WTC11 (cell line): ENCODE results near the gene PRRG2. TPM values are rescaled to one million over a fixed set of nuclear protein-coding genes. Genes with fewer than 3 reads are reported as not detected.

Experiments used
- ATAC-seq: fragments of 200-7000 bp; cut with Tn5 transposase; 2 replicates; pipeline ENCODE4 v1.10.0; 2021; ENCODE audit warnings: mild to moderate bottlenecking, moderate library complexity
- CTCF ChIA-PET: fragments of 300-600 bp; sonication (Branson Sonifier 250); formaldehyde crosslinking; loops from one replicate; lab custom pipeline; 2021; ENCODE audit warnings: antibody characterized with exemption; lab: Charles Lee
- POLR2A ChIA-PET: fragments of 350-600 bp; sonication (Branson Sonifier 250); formaldehyde crosslinking; loops from one replicate; lab custom pipeline; 2021; ENCODE audit warnings: antibody characterized with exemption; lab: Charles Lee
- DNase-seq: peaks from one replicate; pipeline ENCODE4 v3.0.0; 2021; ENCODE audit warnings: low spot score
- H3K27ac Mint-ChIP-seq: 2 replicates; pipeline ENCODE4 v1.8.0; 2021; ENCODE audit warnings: mixed read lengths
- H3K27me3 Mint-ChIP-seq: 2 replicates; pipeline ENCODE4 v1.8.0; 2021; ENCODE audit warnings: low read depth, mild to moderate bottlenecking, moderate library complexity, mixed read lengths
- H3K36me3 Mint-ChIP-seq: 2 replicates; pipeline ENCODE4 v1.8.0; 2021; ENCODE audit warnings: mixed read lengths
- H3K4me1 Mint-ChIP-seq: 2 replicates; pipeline ENCODE4 v1.8.0; 2022; ENCODE audit warnings: mixed read lengths
- H3K4me3 Mint-ChIP-seq: 2 replicates; pipeline ENCODE4 v1.8.0; 2021; ENCODE audit warnings: mild to moderate bottlenecking, moderate library complexity, mixed read lengths
- H3K9me3 Mint-ChIP-seq: 2 replicates; pipeline ENCODE4 v1.8.0; 2021; ENCODE audit warnings: mixed read lengths
- CBFB ChIP-seq: sonication (generic); formaldehyde crosslinking; IDR thresholded peaks from 2 replicates; pipeline ENCODE4 v1.8.1; 2022; ENCODE audit warnings: mild to moderate bottlenecking, low read depth, missing genetic modification reagents
- IRF2 ChIP-seq: sonication (generic); formaldehyde crosslinking; IDR thresholded peaks from 2 replicates; pipeline ENCODE4 v1.8.0; 2022; ENCODE audit warnings: low read depth, missing genetic modification reagents, borderline replicate concordance
- SMAD3 ChIP-seq: sonication (generic); formaldehyde crosslinking; IDR thresholded peaks from 2 replicates; pipeline ENCODE4 v1.8.0; 2022; ENCODE audit warnings: missing genetic modification reagents, mild to moderate bottlenecking, borderline replicate concordance
- TEAD1 ChIP-seq: sonication (generic); formaldehyde crosslinking; IDR thresholded peaks from 2 replicates; pipeline ENCODE4 v1.8.0; 2022; ENCODE audit warnings: mild to moderate bottlenecking, missing genetic modification reagents
- ZNF121 ChIP-seq: sonication (generic); formaldehyde crosslinking; IDR thresholded peaks from 2 replicates; pipeline ENCODE4 v1.8.0; 2023; ENCODE audit warnings: missing genetic modification reagents
- ZNF138 ChIP-seq: sonication (generic); formaldehyde crosslinking; conservative IDR thresholded peaks from 2 replicates; pipeline ENCODE4 v1.8.1; 2022; ENCODE audit warnings: mild to moderate bottlenecking, moderate library complexity, missing genetic modification reagents
- ZNF263 ChIP-seq: sonication (generic); formaldehyde crosslinking; IDR thresholded peaks from 2 replicates; pipeline ENCODE4 v1.8.1; 2022; ENCODE audit warnings: low read depth, mild to moderate bottlenecking, moderate library complexity, missing genetic modification reagents
- ZNF671 ChIP-seq: fragments of 250-450 bp; sonication (Bioruptor Pico); IDR thresholded peaks from 2 replicates; pipeline ENCODE4 v1.8.0; 2021; ENCODE audit warnings: mild to moderate bottlenecking
- total RNA-seq: library from RNA; stranded (reverse); gene quantifications from 3 replicates; pipeline ENCODE4 v1.2.3, GENCODE V29; 2021
- TF ChIP-seq, protein P1 (sequence below): sonication (generic); formaldehyde crosslinking; IDR thresholded peaks from 2 replicates; pipeline ENCODE4 v1.8.1; 2023; ENCODE audit warnings: mild to moderate bottlenecking, missing genetic modification reagents
- TF ChIP-seq, protein P2 (sequence below): sonication (generic); formaldehyde crosslinking; conservative IDR thresholded peaks from 2 replicates; pipeline ENCODE4 v1.8.1; 2023; ENCODE audit warnings: mild to moderate bottlenecking, low read depth, missing genetic modification reagents, moderate library complexity
- TF ChIP-seq, protein P3 (sequence below): sonication (generic); formaldehyde crosslinking; IDR thresholded peaks from 2 replicates; pipeline ENCODE4 v1.8.0; 2023; ENCODE audit warnings: mild to moderate bottlenecking, missing genetic modification reagents
- TF ChIP-seq, protein P4 (sequence below): sonication (generic); formaldehyde crosslinking; IDR thresholded peaks from 2 replicates; pipeline ENCODE4 v1.8.1; 2022; ENCODE audit warnings: mild to moderate bottlenecking, moderate library complexity, missing genetic modification reagents
- TF ChIP-seq, protein P5 (sequence below): sonication (generic); formaldehyde crosslinking; IDR thresholded peaks from 2 replicates; pipeline ENCODE4 v1.8.1; 2022; ENCODE audit warnings: low read depth, missing genetic modification reagents, borderline replicate concordance

Gene PRRG2
- total RNA-seq, 1 experiment from 2014 or later, result 5.9 TPM

DNA sequence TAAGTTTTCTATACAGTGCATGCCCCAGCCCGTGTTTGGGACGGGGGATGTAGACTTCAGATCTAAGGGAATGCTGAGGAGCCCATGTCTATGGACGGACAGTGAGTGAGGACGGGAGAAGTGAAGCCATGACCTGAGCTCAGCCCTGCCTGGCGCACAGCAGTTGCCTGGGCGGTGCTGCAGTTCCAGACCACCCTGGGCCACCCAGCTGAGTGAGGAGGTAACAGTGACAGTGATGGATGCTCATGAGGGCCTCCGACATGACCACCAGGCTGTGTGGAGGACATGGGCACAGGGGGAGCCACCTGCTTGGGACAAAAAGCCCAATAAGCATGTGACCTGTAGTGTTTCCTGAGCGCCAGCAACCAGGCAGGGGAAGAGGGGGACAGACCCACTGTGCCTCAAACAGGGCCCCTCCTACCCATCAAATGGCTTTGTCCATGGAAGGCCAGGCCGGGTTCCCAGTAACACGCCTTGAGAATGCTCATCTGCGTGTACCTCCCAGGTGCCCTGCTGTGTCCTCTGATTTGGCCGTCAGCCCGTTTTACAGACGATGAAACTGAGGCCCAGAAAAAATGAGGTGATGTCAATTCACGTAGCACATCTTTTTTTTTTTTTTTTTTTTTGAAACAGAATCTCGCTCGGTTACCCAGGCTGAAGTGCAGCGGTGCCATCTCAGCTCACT, 23.3 kb upstream of the PRRG2 start:
- no peak for TF ChIP-seq ZNF671 (CRISPR knock-in tag)
- TF ChIP-seq, protein P1, sequence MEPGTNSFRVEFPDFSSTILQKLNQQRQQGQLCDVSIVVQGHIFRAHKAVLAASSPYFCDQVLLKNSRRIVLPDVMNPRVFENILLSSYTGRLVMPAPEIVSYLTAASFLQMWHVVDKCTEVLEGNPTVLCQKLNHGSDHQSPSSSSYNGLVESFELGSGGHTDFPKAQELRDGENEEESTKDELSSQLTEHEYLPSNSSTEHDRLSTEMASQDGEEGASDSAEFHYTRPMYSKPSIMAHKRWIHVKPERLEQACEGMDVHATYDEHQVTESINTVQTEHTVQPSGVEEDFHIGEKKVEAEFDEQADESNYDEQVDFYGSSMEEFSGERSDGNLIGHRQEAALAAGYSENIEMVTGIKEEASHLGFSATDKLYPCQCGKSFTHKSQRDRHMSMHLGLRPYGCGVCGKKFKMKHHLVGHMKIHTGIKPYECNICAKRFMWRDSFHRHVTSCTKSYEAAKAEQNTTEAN (CRISPR knock-in tag), result peak; percentile 13; the same call in 1 of the 2 replicates
- TF ChIP-seq, all 79 proteins: peak for 1
- Mint-ChIP-seq H3K9me3 (no peaks in the 10 kb centered on the region), H3K27ac (peak overlapping the region; percentile 9; the same call in 1 of the 2 replicates), H3K4me1 (peaks cover 24% of the 10 kb centered on the region), H3K36me3 (peaks cover 28% of the 10 kb centered on the region), H3K4me3 (peak overlapping the region; percentile 41; the same call in 1 of the 2 replicates), H3K27me3 (no peaks in the 10 kb centered on the region)
- no peak for ATAC-seq
- ChIA-PET CTCF (interaction anchor here (0.6 to 7.6 kb wide), 6 partner anchors 11 to 138 kb away, joined by 3 to 95 read pairs (median 3); no protein-coding TSS in a partner anchor), POLR2A (interaction anchor here (1.0 to 1.8 kb wide), 2 partner anchors 13 to 107 kb away, joined by 4 to 5 read pairs; no protein-coding TSS in a partner anchor)
- no peak for DNase-seq

DNA sequence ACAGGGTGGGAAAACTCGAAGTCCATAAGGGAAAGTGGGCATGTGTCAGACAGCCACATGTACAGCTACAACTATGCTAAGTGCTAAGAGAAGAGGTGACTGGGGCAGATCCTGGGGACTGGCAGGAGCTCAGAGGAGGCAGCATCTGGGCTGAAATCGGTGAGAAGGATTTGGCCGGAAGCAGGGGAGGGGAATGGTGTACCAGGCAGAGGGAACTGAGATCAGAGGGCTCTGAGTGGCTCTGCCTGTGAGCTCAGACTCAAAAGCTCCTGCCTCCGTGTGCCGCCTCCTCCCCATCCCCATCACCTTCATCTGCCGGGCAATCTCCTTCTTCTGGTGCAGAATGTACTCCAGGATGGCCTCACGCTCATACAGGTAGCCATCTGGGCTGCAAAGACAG, 22.5 kb upstream of the PRRG2 start:
- ChIA-PET POLR2A (interaction anchor here (1.0 to 1.3 kb wide), 2 partner anchors 63 to 106 kb away, joined by 4 read pairs; partner anchors contain the start of gene RPS11), CTCF (interaction anchor here (0.7 to 7.6 kb wide), 7 partner anchors 12 to 85 kb away, joined by 3 to 95 read pairs (median 3); partner anchors contain the start of gene FLT3LG)
- DNase-seq (no peak), ATAC-seq (no peak)
- Mint-ChIP-seq H3K36me3 (peaks cover 28% of the 10 kb centered on the region), H3K4me1 (peaks cover 24% of the 10 kb centered on the region), H3K27me3 (no peaks in the 10 kb centered on the region), H3K27ac (peak overlapping the region; percentile 41; the same call in 1 of the 2 replicates), H3K4me3 (no peak overlapping the region), H3K9me3 (no peaks in the 10 kb centered on the region)
- TF ChIP-seq ZNF138 (no peak), ZNF263 (CRISPR knock-in tag) (no peak), TEAD1 (no peak), SMAD3 (CRISPR knock-in tag) (no peak), IRF2 (CRISPR knock-in tag) (no peak), ZNF121 (no peak), CBFB (no peak)
- TF ChIP-seq, protein P2, sequence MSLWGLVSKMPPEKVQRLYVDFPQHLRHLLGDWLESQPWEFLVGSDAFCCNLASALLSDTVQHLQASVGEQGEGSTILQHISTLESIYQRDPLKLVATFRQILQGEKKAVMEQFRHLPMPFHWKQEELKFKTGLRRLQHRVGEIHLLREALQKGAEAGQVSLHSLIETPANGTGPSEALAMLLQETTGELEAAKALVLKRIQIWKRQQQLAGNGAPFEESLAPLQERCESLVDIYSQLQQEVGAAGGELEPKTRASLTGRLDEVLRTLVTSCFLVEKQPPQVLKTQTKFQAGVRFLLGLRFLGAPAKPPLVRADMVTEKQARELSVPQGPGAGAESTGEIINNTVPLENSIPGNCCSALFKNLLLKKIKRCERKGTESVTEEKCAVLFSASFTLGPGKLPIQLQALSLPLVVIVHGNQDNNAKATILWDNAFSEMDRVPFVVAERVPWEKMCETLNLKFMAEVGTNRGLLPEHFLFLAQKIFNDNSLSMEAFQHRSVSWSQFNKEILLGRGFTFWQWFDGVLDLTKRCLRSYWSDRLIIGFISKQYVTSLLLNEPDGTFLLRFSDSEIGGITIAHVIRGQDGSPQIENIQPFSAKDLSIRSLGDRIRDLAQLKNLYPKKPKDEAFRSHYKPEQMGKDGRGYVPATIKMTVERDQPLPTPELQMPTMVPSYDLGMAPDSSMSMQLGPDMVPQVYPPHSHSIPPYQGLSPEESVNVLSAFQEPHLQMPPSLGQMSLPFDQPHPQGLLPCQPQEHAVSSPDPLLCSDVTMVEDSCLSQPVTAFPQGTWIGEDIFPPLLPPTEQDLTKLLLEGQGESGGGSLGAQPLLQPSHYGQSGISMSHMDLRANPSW (CRISPR knock-in tag), result no peak
- TF ChIP-seq, protein P3, sequence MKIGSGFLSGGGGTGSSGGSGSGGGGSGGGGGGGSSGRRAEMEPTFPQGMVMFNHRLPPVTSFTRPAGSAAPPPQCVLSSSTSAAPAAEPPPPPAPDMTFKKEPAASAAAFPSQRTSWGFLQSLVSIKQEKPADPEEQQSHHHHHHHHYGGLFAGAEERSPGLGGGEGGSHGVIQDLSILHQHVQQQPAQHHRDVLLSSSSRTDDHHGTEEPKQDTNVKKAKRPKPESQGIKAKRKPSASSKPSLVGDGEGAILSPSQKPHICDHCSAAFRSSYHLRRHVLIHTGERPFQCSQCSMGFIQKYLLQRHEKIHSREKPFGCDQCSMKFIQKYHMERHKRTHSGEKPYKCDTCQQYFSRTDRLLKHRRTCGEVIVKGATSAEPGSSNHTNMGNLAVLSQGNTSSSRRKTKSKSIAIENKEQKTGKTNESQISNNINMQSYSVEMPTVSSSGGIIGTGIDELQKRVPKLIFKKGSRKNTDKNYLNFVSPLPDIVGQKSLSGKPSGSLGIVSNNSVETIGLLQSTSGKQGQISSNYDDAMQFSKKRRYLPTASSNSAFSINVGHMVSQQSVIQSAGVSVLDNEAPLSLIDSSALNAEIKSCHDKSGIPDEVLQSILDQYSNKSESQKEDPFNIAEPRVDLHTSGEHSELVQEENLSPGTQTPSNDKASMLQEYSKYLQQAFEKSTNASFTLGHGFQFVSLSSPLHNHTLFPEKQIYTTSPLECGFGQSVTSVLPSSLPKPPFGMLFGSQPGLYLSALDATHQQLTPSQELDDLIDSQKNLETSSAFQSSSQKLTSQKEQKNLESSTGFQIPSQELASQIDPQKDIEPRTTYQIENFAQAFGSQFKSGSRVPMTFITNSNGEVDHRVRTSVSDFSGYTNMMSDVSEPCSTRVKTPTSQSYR, result no peak
- TF ChIP-seq, protein P4, sequence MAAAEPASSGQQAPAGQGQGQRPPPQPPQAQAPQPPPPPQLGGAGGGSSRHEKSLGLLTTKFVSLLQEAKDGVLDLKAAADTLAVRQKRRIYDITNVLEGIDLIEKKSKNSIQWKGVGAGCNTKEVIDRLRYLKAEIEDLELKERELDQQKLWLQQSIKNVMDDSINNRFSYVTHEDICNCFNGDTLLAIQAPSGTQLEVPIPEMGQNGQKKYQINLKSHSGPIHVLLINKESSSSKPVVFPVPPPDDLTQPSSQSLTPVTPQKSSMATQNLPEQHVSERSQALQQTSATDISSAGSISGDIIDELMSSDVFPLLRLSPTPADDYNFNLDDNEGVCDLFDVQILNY (CRISPR knock-in tag), result no peak
- TF ChIP-seq, protein P5, sequence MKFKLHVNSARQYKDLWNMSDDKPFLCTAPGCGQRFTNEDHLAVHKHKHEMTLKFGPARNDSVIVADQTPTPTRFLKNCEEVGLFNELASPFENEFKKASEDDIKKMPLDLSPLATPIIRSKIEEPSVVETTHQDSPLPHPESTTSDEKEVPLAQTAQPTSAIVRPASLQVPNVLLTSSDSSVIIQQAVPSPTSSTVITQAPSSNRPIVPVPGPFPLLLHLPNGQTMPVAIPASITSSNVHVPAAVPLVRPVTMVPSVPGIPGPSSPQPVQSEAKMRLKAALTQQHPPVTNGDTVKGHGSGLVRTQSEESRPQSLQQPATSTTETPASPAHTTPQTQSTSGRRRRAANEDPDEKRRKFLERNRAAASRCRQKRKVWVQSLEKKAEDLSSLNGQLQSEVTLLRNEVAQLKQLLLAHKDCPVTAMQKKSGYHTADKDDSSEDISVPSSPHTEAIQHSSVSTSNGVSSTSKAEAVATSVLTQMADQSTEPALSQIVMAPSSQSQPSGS (CRISPR knock-in tag), result no peak
